Fibroblast of skin of scalp (primary cell): ENCODE measurements around the gene DBET. TPM values are rescaled to one million over a fixed set of nuclear protein-coding genes. Genes with fewer than 3 reads are reported as not detected.
"Not testable (repeated sequence)": the region's sequence is repeated elsewhere in the genome, so short reads cannot be mapped to it uniquely, and the experiment has no call there.

Experiments used
- DNase-seq: peaks from one replicate; pipeline ENCODE4 v3.0.0-alpha.2; 2013
- polyA plus RNA-seq, 2 experiments: library from polyadenylated mRNA; unstranded; fragments of 120-200 nt; gene quantifications; one replicate each; pipeline ENCODE4 v1.2.1, GENCODE V29; 2013; ENCODE audit not compliant: insufficient read length in 2 of 2

Gene DBET
- not detected for polyA plus RNA-seq (2013, experiment 1 of 2; ENCODE audit: insufficient read length)
- polyA plus RNA-seq (2013, experiment 2 of 2; ENCODE audit: insufficient read length) = not detected

DNA sequence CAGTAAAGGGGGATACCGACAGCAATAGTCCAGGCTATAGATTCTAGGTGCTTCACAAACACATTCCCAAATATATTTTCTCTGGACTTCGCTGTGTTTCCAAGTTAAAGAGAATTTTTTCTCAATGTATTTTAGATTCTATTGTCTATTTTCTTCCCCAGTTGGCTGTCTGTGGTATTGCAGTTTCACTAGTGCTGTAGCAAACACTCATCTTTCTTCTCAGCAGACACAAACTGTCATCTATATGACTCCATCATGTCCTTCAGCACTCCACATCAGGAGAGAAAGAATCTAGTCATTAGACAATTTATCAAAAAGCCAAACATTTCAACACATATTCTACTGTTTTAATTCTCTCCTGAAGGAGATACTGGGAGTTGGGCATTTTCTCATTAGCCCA, at the start of gene DBET:
TSS of gene DBET (plus strand) at position 161 of the 400 bp plus-strand sequence.
- DNase-seq = not testable (repeated sequence)

DNA sequence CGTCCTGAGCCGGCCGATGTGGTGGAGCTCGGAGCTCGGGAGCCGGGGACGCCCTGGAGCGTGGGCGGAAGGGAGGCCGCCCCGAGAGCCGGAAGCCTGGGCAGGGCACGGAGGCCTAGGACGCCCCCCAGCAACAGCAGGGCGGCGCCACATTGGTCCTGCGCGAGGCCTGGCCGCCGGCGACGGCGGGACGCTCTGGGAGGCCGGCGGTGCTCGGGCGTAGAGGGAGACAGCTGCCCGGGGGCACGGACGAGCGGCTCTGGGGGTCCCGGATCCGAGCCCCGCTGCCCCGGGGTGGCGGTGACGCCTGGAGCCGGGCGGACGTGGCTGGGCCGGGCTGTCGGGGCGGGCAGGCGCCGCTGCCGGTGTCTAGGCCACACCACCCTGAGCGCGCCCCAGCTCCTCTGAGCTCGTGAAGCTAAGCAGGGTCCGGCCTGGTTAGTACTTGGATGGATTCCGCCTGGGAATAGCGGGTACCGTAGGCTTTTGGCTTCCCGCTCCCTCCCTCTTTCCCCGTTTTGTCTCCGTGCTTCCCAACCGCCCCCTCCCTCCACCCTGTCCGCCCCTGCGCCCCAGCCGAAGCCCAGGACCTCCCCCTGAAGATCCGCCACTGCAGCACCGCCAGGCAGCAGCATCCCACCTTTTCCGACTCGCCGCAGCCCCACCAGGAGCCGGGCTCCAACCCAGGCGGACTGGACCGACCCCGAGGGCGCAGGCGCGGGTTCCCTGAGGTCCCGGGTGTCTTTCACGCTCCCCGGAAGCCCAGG, 49.3 kb upstream of the DBET start:
- peak; percentile 13 for DNase-seq

DNA sequence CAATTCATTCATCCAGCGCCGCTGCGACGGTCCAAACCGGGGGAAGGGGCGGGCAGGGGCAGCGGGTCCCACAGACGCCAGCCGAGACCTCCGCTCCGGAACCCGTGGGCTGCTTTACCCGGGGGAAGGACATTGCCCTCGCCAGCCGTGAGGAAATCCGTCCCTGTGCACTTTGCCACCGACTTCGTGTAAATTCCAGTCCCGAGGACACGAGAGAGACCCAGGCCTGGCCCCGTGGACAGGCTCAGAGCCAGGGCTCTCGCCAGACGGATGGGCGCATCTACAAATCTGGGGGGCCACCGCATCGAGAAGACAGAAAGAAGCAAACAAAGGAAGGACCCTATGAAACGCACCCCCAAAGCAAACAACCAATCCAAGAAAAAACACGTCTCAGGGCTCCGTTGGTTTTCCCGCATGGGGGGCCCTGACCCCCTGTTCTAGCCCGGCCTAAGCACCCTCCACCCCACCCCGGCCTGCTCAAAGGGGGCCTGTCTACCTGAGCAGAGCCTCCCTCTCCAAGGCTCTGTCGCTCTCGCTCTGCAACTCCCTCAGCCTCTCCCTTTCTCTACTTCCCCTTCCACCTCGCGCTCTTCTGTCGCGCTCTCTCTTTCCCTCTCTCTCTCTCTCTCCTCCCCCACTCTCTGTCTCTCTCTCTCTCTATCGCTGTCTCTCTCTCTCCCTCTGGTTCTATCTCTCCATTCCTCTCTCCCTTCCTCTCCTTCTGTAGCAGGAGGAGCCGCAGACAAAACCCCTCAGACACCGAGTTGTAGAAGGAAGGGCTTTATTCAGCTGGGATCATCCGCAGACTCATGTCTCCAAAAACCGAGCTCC, 48.5 kb upstream of the DBET start:
- no peak for DNase-seq

DNA sequence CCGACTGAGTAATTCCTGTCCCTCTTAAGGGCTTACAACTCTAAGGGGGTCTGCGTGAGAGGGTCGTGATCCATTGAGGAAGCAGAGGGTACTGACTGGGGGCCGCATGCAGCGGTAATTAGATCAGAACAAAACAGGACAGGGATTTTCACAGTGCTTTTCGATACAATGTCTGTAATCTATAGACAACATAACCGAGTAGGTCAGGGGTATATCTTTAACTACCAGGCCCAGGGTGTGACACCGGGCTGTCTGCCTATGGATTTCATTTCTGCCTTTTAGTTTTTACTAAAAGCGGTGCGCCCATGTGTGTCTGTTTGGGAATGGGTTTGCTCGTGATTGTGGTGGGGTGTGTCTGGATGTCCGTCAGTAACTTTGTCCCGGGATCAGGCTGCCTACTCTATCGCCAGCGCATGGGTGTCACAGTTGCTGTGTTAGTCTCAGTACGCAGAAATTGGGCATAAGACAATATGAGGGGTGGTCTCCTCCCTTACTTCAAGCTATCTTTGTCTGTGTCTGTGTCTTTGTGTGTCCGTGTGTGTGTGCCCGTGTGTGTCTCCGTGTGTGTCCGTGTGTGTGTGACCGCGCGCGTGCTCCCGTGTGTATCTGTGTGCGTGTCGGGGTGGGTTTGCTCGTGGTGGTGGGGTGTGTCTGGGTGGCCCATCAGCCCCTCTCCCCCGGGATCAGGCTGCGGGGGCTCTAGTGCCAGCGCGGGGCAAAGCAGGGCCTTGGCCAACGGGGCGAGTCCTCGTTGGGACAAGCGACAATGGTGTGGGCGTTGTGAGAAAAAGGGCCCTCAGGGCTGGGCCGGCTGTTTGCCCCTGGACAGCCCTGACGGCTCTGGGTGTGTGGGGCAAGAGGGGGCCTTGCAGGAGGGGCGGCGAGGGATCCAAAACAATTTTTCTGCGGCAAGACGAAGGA, 47.7 kb upstream of the DBET start:
- DNase-seq = no peak

DNA sequence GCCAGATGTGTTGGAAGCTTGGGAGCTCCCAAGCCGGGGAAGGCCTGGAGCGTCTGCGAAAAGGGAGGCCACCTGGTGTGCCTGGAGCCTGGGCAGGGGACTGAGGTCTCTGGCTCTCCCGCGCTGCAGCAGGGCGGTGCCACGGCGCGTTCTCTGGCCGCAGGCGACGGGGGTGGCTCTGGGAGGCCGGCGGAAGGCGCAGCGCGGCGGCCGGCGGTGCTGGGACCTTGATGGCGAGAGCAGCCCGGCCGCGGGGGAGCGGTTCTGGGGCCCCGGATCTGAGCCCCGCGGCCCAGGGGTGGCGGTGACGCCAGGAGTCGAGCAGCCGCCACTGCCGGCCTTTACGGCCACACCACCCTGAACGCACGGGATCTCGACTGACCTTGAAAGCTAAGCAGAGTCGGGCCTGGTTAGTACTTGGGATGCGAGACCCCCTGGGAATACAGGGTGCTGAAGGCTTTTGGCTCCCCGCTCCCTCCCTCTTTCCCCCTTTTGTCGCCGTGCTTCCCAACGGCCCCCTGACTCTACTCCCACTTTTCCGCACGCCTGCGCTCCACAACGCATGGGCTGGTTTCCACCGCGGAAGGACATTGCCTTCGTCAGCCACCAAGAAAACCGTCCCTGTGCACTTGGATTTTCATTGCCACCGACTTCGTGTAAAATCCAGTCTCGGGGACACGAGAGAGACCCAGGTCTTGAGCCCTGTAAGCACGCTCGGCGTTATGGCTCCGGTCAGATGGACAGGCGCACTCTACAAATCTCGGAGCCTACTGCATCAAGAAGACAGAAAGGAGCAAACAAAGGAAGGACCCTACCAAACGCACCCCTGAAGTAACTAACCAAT, 46.7 kb upstream of the DBET start:
- no peak for DNase-seq

DNA sequence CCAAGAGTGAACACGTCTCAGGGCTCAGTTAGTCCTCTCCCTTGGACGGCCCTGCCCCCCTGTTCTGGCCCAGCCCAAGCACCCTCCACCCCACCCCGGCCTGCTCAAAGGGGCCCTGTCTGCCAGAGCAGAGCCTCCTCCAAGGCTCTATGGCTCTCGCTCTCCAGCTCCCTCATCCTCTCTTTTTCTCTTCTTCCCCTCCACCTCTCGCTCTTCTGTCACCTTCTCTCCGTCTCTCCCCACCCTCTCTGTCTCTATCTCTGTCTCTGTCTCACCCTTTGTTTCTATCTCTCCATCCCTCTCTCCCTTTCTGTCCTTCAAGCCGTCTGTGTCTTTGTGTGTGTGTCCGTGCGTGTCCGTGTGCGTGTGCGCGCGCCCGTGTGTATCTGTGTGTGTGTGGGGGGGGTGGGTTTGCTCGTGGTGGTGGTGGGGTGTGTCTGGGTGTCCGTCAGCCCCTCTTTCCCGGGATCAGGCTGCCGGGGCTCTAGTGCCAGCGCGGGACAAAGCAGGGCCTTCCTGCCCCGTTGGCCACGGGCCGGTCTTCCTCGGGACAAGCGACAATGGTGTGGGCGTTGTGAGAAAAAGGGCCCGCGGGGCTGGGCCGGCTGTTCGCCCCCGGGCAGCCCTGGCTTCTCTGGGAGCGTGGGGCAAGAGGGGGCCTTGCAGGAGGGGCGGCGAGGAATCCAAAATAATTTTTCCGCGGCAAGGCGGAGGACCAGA, 45.9 kb upstream of the DBET start:
- no peak for DNase-seq

DNA sequence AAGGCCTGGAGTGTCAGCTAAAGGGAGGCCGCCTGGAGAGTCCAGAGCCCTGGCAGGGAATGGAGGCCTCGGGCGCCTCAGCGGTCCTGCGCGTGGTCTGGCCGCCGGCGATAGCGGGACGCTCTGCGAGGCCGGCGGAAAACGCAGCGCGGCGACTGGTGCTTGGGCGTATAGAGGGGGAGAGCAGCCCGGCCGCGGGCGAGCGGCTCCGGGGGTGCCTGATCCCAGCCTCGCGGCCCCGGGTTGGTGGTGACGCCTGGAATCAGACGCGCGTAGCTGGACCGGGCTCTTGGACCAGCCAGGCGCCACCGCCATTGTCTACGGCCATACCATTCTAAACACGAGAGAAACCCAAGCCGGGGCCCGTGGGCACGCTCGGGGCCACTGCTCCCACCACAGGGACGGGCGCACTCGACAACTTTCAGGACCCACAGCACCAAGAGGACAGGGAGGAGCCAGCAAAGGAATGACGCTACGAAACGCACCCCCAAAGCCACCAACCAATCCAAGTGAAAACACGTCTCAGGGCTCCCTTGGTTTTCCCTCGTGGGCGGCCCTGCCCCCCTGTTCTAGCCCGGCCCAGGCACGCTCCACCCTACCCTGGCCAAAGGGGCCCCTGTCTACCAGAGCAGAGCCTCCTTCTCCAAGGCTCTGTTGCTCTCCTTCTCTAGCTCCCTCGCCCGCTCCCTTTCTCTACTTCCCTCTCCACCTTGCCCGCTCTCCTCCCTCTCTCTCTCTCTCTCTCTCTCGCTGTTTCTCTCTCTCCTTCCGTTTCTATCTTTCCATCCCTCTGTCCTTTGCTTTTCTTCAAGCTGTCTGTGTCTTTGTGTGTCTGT, 45.1 kb upstream of the DBET start:
- no peak for DNase-seq

DNA sequence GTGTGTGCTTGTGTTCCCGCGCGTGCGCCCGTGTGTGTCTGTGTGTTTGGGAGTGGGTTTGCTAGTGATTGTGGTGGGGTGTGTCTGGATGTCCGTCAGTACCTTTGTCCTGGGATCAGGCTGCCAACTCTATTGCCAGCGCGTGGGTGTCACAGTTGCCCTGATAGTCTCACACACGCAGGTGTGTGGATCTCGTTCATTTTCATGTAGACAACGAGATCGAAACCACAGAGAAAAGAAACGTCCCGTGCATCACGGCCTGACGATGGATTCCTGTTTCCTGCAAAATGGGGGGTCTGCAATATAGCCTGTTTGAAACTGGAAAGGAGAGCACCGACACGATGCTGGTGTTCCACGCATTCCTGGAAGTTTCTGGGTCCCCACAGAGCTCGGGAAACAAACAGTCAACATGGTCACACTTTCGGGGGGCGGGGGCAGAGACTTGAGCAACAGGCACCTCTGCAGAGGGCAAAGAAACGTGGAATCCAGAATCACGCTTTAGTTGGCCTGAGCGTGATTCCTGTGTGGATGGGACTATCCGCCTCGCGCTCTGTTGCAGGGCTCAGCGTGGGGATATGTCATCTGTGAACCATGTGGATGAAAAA, 44.3 kb upstream of the DBET start:
- DNase-seq = not testable (repeated sequence)

DNA sequence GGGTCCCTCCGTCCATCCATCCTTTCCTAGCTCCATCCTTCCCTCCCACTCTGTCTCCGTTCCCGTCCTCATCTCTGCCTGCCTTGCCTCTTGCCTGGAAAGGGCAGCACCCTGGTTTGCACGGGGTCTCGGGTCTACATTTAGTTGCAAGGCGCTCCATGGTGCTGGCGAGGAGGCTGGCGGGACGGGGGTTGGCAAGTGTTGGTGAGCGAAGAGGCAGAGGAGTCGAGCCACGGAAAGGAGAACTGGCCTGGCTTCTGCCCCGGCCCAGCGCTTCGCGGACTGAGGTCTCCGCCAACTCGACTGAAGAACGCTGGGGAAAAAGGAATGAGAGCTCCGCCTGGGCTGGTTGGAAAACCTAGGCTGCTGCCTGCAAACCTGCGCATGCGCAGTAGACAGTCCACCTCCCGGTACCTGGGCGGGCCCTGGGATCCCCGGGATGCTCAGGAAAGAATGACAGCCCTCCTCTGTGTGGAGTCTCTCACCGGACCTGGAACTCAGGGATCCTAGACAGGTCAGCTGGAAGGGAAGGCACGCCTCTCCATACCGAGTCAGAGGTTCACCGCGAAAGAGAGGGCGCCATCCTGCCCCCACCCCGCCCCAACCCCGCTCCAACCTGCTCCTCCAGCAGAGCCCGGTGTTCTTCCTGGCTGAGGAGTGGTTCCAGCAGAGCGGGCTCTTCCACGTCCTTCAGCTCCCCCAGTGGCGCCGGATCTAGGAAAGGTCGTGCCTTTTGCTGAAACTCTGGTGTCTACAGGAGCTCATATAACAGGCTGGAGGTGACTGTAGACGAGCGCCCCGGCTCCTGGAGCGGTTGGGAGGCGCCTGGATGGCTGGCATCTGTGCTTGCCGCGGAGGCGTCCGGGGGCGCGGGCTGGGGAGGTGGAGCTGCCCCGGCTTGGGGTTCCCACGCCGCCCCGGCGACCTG, 43.2 kb upstream of the DBET start:
- DNase-seq = peak; percentile 22

DNA sequence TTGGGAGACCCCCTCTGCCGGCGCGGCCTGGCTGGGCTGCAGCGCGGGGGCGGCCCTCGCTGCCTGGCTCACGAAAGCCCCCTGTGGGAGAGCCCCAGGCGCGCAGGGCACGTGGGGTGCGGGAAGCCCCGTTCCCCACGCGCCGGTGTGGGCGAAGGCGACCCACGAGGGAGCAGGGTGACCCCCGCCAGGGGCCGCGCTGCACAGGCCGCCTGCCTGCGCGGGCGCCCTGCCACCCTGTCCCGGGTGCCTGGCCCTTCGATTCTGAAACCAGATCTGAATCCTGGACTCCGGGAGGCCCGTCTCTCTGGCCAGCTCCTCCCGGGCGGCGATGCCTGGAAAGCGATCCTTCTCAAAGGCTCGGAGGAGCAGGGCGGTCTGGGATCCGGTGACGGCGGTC, 42.3 kb upstream of the DBET start:
- DNase-seq = not testable (repeated sequence)

DNA sequence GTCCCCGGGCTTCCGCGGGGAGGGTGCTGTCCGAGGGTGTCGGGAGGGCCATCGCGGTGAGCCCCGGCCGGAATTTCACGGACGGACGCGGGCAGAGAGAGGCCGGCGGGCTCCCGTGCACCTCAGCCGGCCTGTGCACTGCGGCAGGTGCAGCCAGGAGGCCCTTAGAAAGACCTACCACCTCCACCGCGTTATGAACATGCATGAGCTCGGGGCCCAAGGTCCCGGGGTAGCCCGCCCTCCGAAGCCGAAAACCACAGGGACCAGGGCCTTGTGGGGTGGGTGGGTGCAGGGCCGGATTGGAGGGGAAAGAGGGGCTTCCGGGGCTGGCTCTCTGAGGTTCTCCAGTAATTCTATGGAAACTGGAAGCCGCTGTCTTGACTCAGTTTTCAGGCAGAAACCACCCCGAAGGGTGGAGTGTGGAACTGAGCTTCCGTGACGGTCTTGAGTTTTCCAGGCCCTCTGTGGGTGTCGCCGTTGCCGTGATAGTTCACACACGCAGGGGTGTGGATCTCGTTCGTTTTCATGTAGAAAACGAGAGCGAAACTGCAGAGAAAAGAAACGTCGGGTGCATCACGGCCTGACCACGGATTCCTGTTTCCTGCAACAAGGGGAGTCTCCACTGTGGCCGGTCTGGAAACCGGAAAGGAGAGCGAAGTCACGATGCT, 41.6 kb upstream of the DBET start:
- DNase-seq = not testable (repeated sequence)

DNA sequence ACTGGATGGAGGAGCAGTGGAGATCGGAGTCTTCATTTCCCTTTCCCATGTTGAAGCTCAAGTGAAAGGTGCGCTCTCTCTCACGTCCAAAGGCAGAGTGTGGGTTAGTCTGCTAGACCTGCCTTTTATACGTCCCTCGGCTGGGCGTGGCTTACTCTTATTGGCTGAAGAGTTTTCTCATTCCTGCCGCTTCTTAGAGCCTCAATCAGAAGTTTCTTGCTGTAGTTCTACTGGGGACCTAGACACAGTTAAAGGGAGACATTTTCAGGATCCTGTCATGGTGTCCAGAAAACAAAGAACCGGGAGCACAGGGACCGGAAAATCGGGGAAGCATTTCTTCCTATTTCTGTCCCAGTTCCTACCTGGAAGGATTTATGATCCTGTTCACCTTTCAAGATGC, 37.1 kb upstream of the DBET start, which contains the start of gene FRG2:
TSS of gene FRG2 (minus strand) at position 101 of the 400 bp plus-strand sequence. CDS start at position 49, 52 bp downstream.
- not testable (repeated sequence) for DNase-seq

DNA sequence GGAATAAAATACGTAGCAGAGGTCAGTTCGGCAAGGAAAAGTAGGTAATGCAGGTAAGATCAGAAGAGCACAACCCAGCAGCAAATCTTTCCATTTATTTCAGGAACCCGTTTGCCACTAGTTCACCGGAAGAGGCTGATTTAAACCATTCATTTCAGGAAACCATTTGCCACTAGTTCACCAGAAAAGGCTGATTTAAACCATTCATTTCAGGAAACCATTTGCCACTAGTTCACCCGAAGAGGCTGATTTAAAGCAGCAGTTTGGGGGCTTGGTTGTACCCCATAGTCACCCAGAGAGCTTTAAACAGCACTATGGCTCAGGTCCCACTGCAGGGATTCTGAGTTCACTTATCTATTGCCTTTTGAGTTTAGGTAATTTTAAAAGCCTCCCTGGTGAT, 33.0 kb upstream of the DBET start:
- DNase-seq = not testable (repeated sequence)

DNA sequence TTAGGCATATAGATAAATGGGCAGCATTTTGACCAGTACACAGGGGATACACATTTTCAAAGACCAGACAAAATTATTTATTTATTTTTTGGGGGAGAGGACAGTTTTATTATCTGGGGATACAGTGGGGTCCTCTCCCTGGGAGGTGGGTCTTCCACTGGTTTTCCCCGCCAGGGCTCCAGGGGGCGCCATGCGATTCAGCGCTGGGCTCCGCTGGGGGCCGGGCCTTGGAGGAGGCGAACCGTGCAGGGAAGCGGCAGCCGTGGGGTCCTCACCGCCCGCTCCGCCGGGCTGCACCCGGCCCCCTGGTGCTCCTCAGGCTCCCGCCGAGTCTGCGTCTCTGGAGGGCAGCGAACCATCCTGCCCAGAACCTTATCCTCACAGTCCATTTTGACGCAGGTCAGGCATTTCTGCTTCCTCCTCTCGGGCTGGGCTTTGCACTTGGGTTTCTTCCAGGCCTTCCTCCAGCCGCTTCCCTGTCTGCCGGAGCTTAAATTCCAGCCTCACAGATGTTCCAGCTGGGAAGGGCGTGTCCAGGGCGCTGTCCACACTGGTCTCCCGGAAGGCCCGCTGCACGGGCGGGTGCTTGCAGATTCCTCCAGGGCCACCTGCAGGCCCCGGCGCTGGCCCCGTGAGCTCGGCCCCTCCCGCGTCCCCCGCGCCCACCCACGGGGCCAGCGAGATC, 26.5 kb upstream of the DBET start:
- not testable (repeated sequence) for DNase-seq

DNA sequence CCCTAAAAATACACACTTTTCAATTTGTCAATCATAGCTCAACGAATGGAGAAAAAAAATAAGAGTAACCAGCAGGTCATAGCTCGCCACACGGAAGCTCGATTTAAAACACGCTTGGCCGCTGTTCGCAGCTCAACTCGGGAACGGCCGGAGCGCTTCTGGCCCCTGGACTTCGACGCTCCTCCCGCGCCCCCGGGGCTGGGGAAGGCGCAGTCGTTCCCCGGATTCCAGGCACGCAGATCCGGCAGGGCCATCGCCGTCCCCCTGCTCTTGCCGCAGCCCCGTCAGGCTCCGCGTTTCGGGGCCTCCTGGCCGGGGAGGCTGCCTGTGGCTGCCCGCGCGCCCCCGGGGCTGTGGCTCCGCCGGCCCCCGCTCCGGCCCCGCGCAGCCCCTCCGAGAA, 23.4 kb upstream of the DBET start:
- not testable (repeated sequence) for DNase-seq

DNA sequence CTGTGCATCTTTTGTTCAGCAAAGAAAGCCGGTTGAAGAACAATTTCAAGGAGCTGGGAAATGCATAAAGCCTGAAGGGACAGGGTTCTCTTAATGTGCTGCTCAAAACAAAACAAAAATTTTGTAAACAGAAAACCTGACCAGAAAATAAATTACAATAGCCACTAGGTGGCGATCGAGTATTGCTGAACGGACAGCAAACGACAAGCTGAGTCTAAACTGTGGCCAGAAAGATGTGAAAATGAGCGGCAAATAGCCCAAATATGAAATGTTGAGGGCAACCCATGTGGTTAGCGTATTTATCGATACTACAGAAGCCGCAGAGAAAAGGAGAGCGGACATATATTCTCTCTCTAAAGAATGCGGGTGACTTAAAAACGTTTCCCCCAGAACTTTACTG, 16.7 kb upstream of the DBET start:
- not testable (repeated sequence) for DNase-seq
